Activated CD4-positive, alpha-beta memory T cell treated with anti-CD3 and anti-CD28 coated beads for 36 hours (primary cell): Measurements from ENCODE around the gene ING2. TPM values are rescaled to one million over a fixed set of nuclear protein-coding genes. Genes with fewer than 3 reads are reported as not detected.
A peak's percentile ranks its signal among the peaks of the same experiment; 100 is the strongest.
"Not testable (repeated sequence)": the region's sequence is repeated elsewhere in the genome, so short reads cannot be mapped to it uniquely, and the experiment has no call there.

Experiments
- CTCF ChIA-PET: fragments of 350-600 bp; sonication (Branson Sonifier 250); formaldehyde crosslinking; loops from one replicate; lab custom pipeline; 2021; ENCODE audit warnings: antibody characterized with exemption, inconsistent platforms; lab: Charles Lee
- POLR2A ChIA-PET: fragments of 350-600 bp; sonication (Branson Sonifier 250); formaldehyde crosslinking; loops from one replicate; lab custom pipeline; 2021; ENCODE audit warnings: antibody characterized with exemption; lab: Charles Lee
- DNase-seq: peaks from one replicate; pipeline ENCODE4 v3.0.0-alpha.2; 2020
- H3K27ac Mint-ChIP-seq: one replicate; pipeline ENCODE4 v1.8.0; 2021; ENCODE audit warnings: mixed read lengths
- H3K27me3 Mint-ChIP-seq: one replicate; pipeline ENCODE4 v1.8.0; 2021; ENCODE audit warnings: mixed read lengths
- H3K36me3 Mint-ChIP-seq: one replicate; pipeline ENCODE4 v1.8.0; 2021; ENCODE audit warnings: mixed read lengths
- H3K4me1 Mint-ChIP-seq: one replicate; pipeline ENCODE4 v1.8.0; 2021; ENCODE audit warnings: low read depth, mixed read lengths
- H3K4me3 Mint-ChIP-seq: one replicate; pipeline ENCODE4 v1.8.0; 2021; ENCODE audit warnings: mild to moderate bottlenecking, mixed read lengths
- H3K9me3 Mint-ChIP-seq: one replicate; pipeline ENCODE4 v1.8.0; 2021; ENCODE audit warnings: mixed read lengths
- intact Hi-C: fragments of 100-400 bp; cut with micrococcal nuclease; formaldehyde crosslinking; loops from one replicate; pipeline ENCODE4 v1.15.1; 2023
- total RNA-seq, 2 experiments: library from RNA; stranded (reverse); gene quantifications; one replicate each; pipeline ENCODE4 v1.2.3, GENCODE V29; 2021

Gene ING2
- total RNA-seq, 2 experiments from 2014 or later = 11.9 to 15.3 TPM

GRCh38 chr4:183471946-183472708 is 32.7 kb upstream of the ING2 start:
- Mint-ChIP-seq H3K4me3 (no peak overlapping the region), H3K4me1 (peaks cover 2% of the 10 kb centered on the region), H3K27me3 (no peaks in the 10 kb centered on the region), H3K27ac (no peak overlapping the region), H3K9me3 (no peaks in the 10 kb centered on the region), H3K36me3 (no peaks in the 10 kb centered on the region)
- ChIA-PET CTCF (interaction anchor here (0.8 to 1.1 kb wide), 3 partner anchors 9 to 130 kb away, joined by 3 to 7 read pairs (median 3); no protein-coding TSS in a partner anchor), POLR2A (no interaction called here)
- intact Hi-C loops = loop anchor here (1.0 to 10.0 kb wide), 6 partner anchors 33 to 693 kb away; partner anchors contain the start of gene ING2
- peak; percentile 84 for DNase-seq

GRCh38 chr4:183478123-183478522 is 26.7 kb upstream of the ING2 start:
- intact Hi-C loops = loop anchor here (10.0 kb wide), 1 partner anchor 687 kb away; no protein-coding TSS in a partner anchor
- no peak overlapping the region for H3K4me3 Mint-ChIP-seq
- H3K27ac Mint-ChIP-seq = no peak overlapping the region
- ChIA-PET POLR2A (interaction anchor here (0.6 kb wide), 1 partner anchor 182 kb away, joined by 3 read pairs; no protein-coding TSS in a partner anchor), CTCF (interaction anchor here (0.5 to 1.6 kb wide), 5 partner anchors 9 to 973 kb away, joined by 3 to 4 read pairs (median 4); no protein-coding TSS in a partner anchor)
- no peaks in the 10 kb centered on the region for H3K9me3 Mint-ChIP-seq
- H3K27me3 Mint-ChIP-seq = no peaks in the 10 kb centered on the region
- H3K4me1 Mint-ChIP-seq = no peaks in the 10 kb centered on the region
- no peak for DNase-seq
- H3K36me3 Mint-ChIP-seq = no peaks in the 10 kb centered on the region

- no peaks in the 10 kb centered on the region for H3K4me1 Mint-ChIP-seq
- intact Hi-C loops = loop anchor here (10.0 kb wide), 1 partner anchor 686 kb away; no protein-coding TSS in a partner anchor
- no peaks in the 10 kb centered on the region for H3K9me3 Mint-ChIP-seq
- H3K36me3 Mint-ChIP-seq = no peaks in the 10 kb centered on the region
- no peak for DNase-seq
- H3K27me3 Mint-ChIP-seq = no peaks in the 10 kb centered on the region
- H3K27ac Mint-ChIP-seq = no peak overlapping the region
- no peak overlapping the region for H3K4me3 Mint-ChIP-seq
- POLR2A ChIA-PET = no interaction called here
- CTCF ChIA-PET = interaction anchor here (0.5 to 1.6 kb wide), 3 partner anchors 9 to 972 kb away, joined by 4 read pairs; no protein-coding TSS in a partner anchor
These were observed 25.9 kb upstream of the ING2 start for GRCh38 chr4:183478926-183479325.

GRCh38 chr4:183482515-183483095 is 22.3 kb upstream of the ING2 start:
- H3K9me3 Mint-ChIP-seq, H3K4me1 Mint-ChIP-seq, H3K27me3 Mint-ChIP-seq, POLR2A ChIA-PET, DNase-seq, intact Hi-C loops, H3K4me3 Mint-ChIP-seq, H3K36me3 Mint-ChIP-seq, CTCF ChIA-PET, H3K27ac Mint-ChIP-seq: not testable (repeated sequence)

- intact Hi-C loops = no loop called here
- no peak for DNase-seq
- Mint-ChIP-seq H3K4me1 (no peaks in the 10 kb centered on the region), H3K27me3 (no peaks in the 10 kb centered on the region), H3K27ac (no peak overlapping the region), H3K36me3 (no peaks in the 10 kb centered on the region), H3K9me3 (no peaks in the 10 kb centered on the region), H3K4me3 (no peak overlapping the region)
- ChIA-PET CTCF (no interaction called here), POLR2A (no interaction called here)
These were observed 20.9 kb upstream of the ING2 start for GRCh38 chr4:183483997-183484396.

GRCh38 chr4:183485411-183486160 is 19.3 kb upstream of the ING2 start:
- intact Hi-C loops = no loop called here
- Mint-ChIP-seq H3K27me3 (no peaks in the 10 kb centered on the region), H3K27ac (no peak overlapping the region), H3K9me3 (no peaks in the 10 kb centered on the region), H3K36me3 (no peaks in the 10 kb centered on the region), H3K4me1 (no peaks in the 10 kb centered on the region), H3K4me3 (no peak overlapping the region)
- DNase-seq = no peak
- POLR2A ChIA-PET = interaction anchor here (0.6 kb wide), 1 partner anchor 40 kb away, joined by 3 read pairs; no protein-coding TSS in a partner anchor
- CTCF ChIA-PET = interaction anchor here (0.7 kb wide), 1 partner anchor 78 kb away, joined by 3 read pairs; no protein-coding TSS in a partner anchor

- Mint-ChIP-seq H3K4me3 (no peak overlapping the region), H3K27ac (no peak overlapping the region), H3K27me3 (no peaks in the 10 kb centered on the region), H3K4me1 (no peaks in the 10 kb centered on the region), H3K9me3 (no peaks in the 10 kb centered on the region), H3K36me3 (peaks cover 12% of the 10 kb centered on the region)
- intact Hi-C loops = no loop called here
- ChIA-PET POLR2A (no interaction called here), CTCF (no interaction called here)
- DNase-seq = no peak
These were observed 12.1 kb upstream of the ING2 start for GRCh38 chr4:183492791-183493222.

- DNase-seq = no peak
- intact Hi-C loops = no loop called here
- Mint-ChIP-seq H3K27ac (no peak overlapping the region), H3K27me3 (no peaks in the 10 kb centered on the region), H3K4me3 (no peak overlapping the region), H3K4me1 (no peaks in the 10 kb centered on the region), H3K36me3 (peaks cover 12% of the 10 kb centered on the region), H3K9me3 (no peaks in the 10 kb centered on the region)
- ChIA-PET POLR2A (no interaction called here), CTCF (no interaction called here)
These were observed 11.6 kb upstream of the ING2 start for GRCh38 chr4:183493246-183493645.

GRCh38 chr4:183495184-183495583 is 9.7 kb upstream of the ING2 start:
- no peak overlapping the region for H3K4me3 Mint-ChIP-seq
- intact Hi-C loops = no loop called here
- no peaks in the 10 kb centered on the region for H3K27me3 Mint-ChIP-seq
- ChIA-PET POLR2A (interaction anchor here (1.4 kb wide), 1 partner anchor 9 kb away, joined by 3 read pairs; no protein-coding TSS in a partner anchor), CTCF (no interaction called here)
- H3K27ac Mint-ChIP-seq = no peak overlapping the region
- H3K9me3 Mint-ChIP-seq = no peaks in the 10 kb centered on the region
- no peak for DNase-seq
- H3K4me1 Mint-ChIP-seq = peaks cover 2% of the 10 kb centered on the region
- peaks cover 12% of the 10 kb centered on the region for H3K36me3 Mint-ChIP-seq

GRCh38 chr4:183499389-183499788 is 5.5 kb upstream of the ING2 start:
- intact Hi-C loops = no loop called here
- POLR2A ChIA-PET = no interaction called here
- no peak overlapping the region for H3K27ac Mint-ChIP-seq
- H3K4me1 Mint-ChIP-seq = peaks cover 18% of the 10 kb centered on the region
- H3K36me3 Mint-ChIP-seq = no peaks in the 10 kb centered on the region
- H3K4me3 Mint-ChIP-seq = no peak overlapping the region
- H3K9me3 Mint-ChIP-seq = no peaks in the 10 kb centered on the region
- CTCF ChIA-PET = interaction anchor here (1.1 kb wide), 1 partner anchor 34 kb away, joined by 3 read pairs; no protein-coding TSS in a partner anchor
- H3K27me3 Mint-ChIP-seq = no peaks in the 10 kb centered on the region
- no peak for DNase-seq

GRCh38 chr4:183499801-183500200 is 5.1 kb upstream of the ING2 start:
- Mint-ChIP-seq H3K27me3 (no peaks in the 10 kb centered on the region), H3K4me1 (peaks cover 18% of the 10 kb centered on the region), H3K9me3 (no peaks in the 10 kb centered on the region), H3K36me3 (no peaks in the 10 kb centered on the region), H3K4me3 (no peak overlapping the region), H3K27ac (no peak overlapping the region)
- DNase-seq = no peak
- ChIA-PET CTCF (no interaction called here), POLR2A (no interaction called here)
- intact Hi-C loops = loop anchor here (10.0 kb wide), 5 partner anchors 225 to 1975 kb away; partner anchors contain the start of genes ACSL1, ANKRD37, CCDC110 and CENPU
